Adrenal gland (tissue), 12 donors: ENCODE results near the gene KCNK5. TPM values are rescaled to one million over a fixed set of nuclear protein-coding genes. Genes with fewer than 3 reads are reported as not detected.

Source experiments
- DNase-seq, 7 donors: peaks; one replicate each; pipeline ENCODE4 v3.0.0-alpha.2; 2019 to 2020
- H3K27ac ChIP-seq, 5 donors: fragments of 200-600 bp; sonication (generic) in 4 of 5; 1 replicate in 3 of 5; 2 replicates in 2 of 5; pipeline versions ENCODE4 v1.5.1 to v1.8.0; 2016 to 2020; ENCODE audit warnings: mild to moderate bottlenecking in 1 of 5
- H3K27me3 ChIP-seq: fragments of 200-600 bp; 2 replicates; pipeline ENCODE4 v1.8.0; 2021
- H3K36me3 ChIP-seq, 2 donors: fragments of 200-600 bp; replicated peaks in 1 of 2; 1 replicate in 1 of 2; 2 replicates in 1 of 2; pipeline versions ENCODE4 v1.5.1 to v1.8.0; 2018 to 2022
- H3K4me1 ChIP-seq, 2 donors: fragments of 200-600 bp; replicated peaks in 1 of 2; 1 replicate in 1 of 2; 2 replicates in 1 of 2; pipeline versions ENCODE4 v1.5.1 to v1.8.0; 2018 to 2021
- H3K4me3 ChIP-seq, 4 donors: fragments of 200-600 bp; sonication (generic) in 3 of 4; one replicate each; pipeline ENCODE4 v1.5.1; 2016 to 2018
- H3K9me3 ChIP-seq, 3 donors: fragments of 200-600 bp; sonication (generic) in 1 of 3; replicated peaks in 1 of 3; 1 replicate in 2 of 3; 2 replicates in 1 of 3; pipeline versions ENCODE4 v1.5.1 to v1.8.0; 2016 to 2021
- POLR2A ChIP-seq, 2 donors: fragments of 450-650 bp; IDR thresholded peaks; one replicate each; pipeline ENCODE4 v1.6.1; 2017; ENCODE audit warnings: antibody characterized with exemption in 2 of 2, mild to moderate bottlenecking in 2 of 2, moderate library complexity in 1 of 2
- WGBS, 4 donors: extraction: QIAGEN DNeasy Blood & Tissue Kit in 2 of 4; methylation state at CpG; one replicate each; pipeline versions ENCODE4 v1.1.5 to v1.1.7; 2013 to 2017; 5-methylcytosine and 5-hydroxymethylcytosine counted together
- intact Hi-C, 2 donors: fragments of 100-400 bp; cut with DNase I; formaldehyde crosslinking; loops; one replicate each; pipeline versions ENCODE4 v1.14.1 to v1.15.0; 2022 to 2023
- polyA plus RNA-seq, 3 donors: library from polyadenylated mRNA; stranded (reverse); fragments of 200-250 nt in 2 of 3; fragments of 350-450 nt in 1 of 3; fragmentation: Illumina TruSeq in 1 of 3; extraction: RNeasy Lipid Tissue Mini Kit (QIAGEN cat#74804) in 1 of 3; gene quantifications; one replicate each; pipeline ENCODE4 v1.2.3, GENCODE V29; 2013 to 2014
- total RNA-seq, 9 donors: library from RNA; depleted of rRNA in 4 of 9; stranded (reverse); fragments of >200 nt in 4 of 9; fragments of 120-200 nt in 1 of 9; fragmentation: NEBNext Ultra II Directional in 1 of 9; extraction: Animal tissue kit (Norgen Biotek cat#: 25700) in 1 of 9; gene quantifications; one replicate each; pipeline versions ENCODE4 v1.1.0 to v1.2.4, GENCODE V29; 2013 to 2023
- TF ChIP-seq, protein P1 (sequence below), 6 experiments: fragments of 450-650 bp in 4 of 6; fragments of 200-600 bp in 2 of 6; sonication (generic) in 1 of 6; IDR thresholded peaks; 1 replicate in 5 of 6; 2 replicates in 1 of 6; pipeline versions ENCODE4 v1.5.1 to v1.8.0; 2016 to 2021; ENCODE audit warnings: antibody characterized with exemption in 6 of 6, mild to moderate bottlenecking in 2 of 6, moderate library complexity in 1 of 6
- donor health status: healthy with polysubstance abuse.
- donor health status: Bipolar disorder and iron deficiency.
- donor health status: DM: yes; HTN: yes; CAD: no.
- donor health status: DM: no; HTN: no; CAD: no.
- donor health status: DM: no; HTN: no; CAD: no.
- donor health status: DM: yes; HTN: yes; CAD: no.

KCNK5 gene
- total and polyA plus RNA-seq, 12 donors = 0.26 to 57.1 (median 1.0) TPM

DNA sequence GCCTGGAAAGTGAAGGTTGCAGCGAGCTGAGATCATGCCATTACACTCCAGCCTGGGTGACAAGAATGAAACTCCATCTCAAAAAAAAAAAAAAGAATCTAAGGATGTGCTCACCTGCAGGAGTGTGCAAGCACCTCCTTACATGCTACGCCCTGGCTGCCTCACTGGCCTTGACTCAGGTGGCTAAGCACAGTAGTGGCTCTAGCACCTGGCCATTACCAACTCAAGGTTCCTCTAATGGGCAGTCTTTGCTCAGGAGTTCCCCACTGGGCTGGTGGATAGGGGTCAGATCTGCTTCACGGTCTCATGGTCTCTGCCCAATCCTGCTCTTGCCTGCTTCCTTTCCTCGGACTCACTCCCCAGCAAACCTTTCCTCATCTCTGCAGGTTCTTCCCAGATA lies 45.2 kb upstream of the KCNK5 start:
- intact Hi-C loops = no loop called here
- 65 to 78% (median 67%) methylated on average over 4 of the region's 4 CpGs for WGBS, 4 donors
- TF ChIP-seq POLR2A (IDR thresholded peaks at IDR 0.05) = no peak
- TF ChIP-seq, protein P1, sequence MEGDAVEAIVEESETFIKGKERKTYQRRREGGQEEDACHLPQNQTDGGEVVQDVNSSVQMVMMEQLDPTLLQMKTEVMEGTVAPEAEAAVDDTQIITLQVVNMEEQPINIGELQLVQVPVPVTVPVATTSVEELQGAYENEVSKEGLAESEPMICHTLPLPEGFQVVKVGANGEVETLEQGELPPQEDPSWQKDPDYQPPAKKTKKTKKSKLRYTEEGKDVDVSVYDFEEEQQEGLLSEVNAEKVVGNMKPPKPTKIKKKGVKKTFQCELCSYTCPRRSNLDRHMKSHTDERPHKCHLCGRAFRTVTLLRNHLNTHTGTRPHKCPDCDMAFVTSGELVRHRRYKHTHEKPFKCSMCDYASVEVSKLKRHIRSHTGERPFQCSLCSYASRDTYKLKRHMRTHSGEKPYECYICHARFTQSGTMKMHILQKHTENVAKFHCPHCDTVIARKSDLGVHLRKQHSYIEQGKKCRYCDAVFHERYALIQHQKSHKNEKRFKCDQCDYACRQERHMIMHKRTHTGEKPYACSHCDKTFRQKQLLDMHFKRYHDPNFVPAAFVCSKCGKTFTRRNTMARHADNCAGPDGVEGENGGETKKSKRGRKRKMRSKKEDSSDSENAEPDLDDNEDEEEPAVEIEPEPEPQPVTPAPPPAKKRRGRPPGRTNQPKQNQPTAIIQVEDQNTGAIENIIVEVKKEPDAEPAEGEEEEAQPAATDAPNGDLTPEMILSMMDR (IDR thresholded peaks at IDR 0.05) = no peak

GRCh38 chr6:39273406-39273821 lies 44.1 kb upstream of the KCNK5 start:
- Histone ChIP-seq H3K4me3 (no peak overlapping the region), H3K4me1 (no peaks in the 10 kb centered on the region), H3K27ac (no peak overlapping the region), H3K27me3 (no peaks in the 10 kb centered on the region), H3K36me3 (no peaks in the 10 kb centered on the region), H3K9me3 (no peaks in the 10 kb centered on the region)
- no peak for DNase-seq
- WGBS, 4 donors = 68 to 72% (median 69%) methylated on average over 6 of the region's 6 CpGs
- intact Hi-C loops = no loop called here
- TF ChIP-seq, protein P1 (IDR thresholded peaks at IDR 0.05) = no peak
- TF ChIP-seq POLR2A (IDR thresholded peaks at IDR 0.05) = no peak

More for the DNA sequence above, 45.2 kb upstream of the KCNK5 start:
- Histone ChIP-seq H3K4me3 (no peak overlapping the region), H3K27me3 (no peaks in the 10 kb centered on the region), H3K4me1 (no peaks in the 10 kb centered on the region), H3K36me3 (no peaks in the 10 kb centered on the region), H3K27ac (no peak overlapping the region), H3K9me3 (no peaks in the 10 kb centered on the region)
- no peak for DNase-seq

GRCh38 chr6:39269961-39270360 lies 40.7 kb upstream of the KCNK5 start:
- H3K4me1 ChIP-seq = no peaks in the 10 kb centered on the region
- DNase-seq = no peak
- no peaks in the 10 kb centered on the region for H3K9me3 ChIP-seq
- TF ChIP-seq POLR2A (IDR thresholded peaks at IDR 0.05) = no peak
- TF ChIP-seq, protein P1 (IDR thresholded peaks at IDR 0.05) = no peak
- H3K36me3 ChIP-seq = no peaks in the 10 kb centered on the region
- no peak overlapping the region for H3K4me3 ChIP-seq
- intact Hi-C loops = no loop called here
- no peak overlapping the region for H3K27ac ChIP-seq
- no peaks in the 10 kb centered on the region for H3K27me3 ChIP-seq
- WGBS, 4 donors = 71 to 90% (median 89%) methylated on average over 1 of the region's 1 CpG

GRCh38 chr6:39268721-39269120 lies 39.4 kb upstream of the KCNK5 start:
- Histone ChIP-seq H3K36me3 (no peaks in the 10 kb centered on the region), H3K9me3 (no peaks in the 10 kb centered on the region), H3K4me3 (no peak overlapping the region), H3K27me3 (no peaks in the 10 kb centered on the region), H3K4me1 (no peaks in the 10 kb centered on the region), H3K27ac (no peak overlapping the region)
- DNase-seq = no peak
- 84 to 88% (median 85%) methylated on average over 3 of the region's 3 CpGs for WGBS, 4 donors
- TF ChIP-seq, protein P1 (IDR thresholded peaks at IDR 0.05) = no peak
- no peak for TF ChIP-seq POLR2A (IDR thresholded peaks at IDR 0.05)
- intact Hi-C loops = no loop called here
